ENCODE data around the gene ANKRD44.
"Not testable (repeated sequence)": the region's sequence is repeated elsewhere in the genome, so short reads cannot be mapped to it uniquely, and the experiment has no call there.

Gene ANKRD44

GRCh38 chr2:197077336-197077735 lies 233.2 kb downstream of the ANKRD44 start:
- no peak for DNase-seq (ENCODE audit: low read depth, low spot score)

- no peak for DNase-seq (ENCODE audit: low read depth, low spot score)
These were observed 233.9 kb downstream of the ANKRD44 start for GRCh38 chr2:197076652-197077051.

- no peak for DNase-seq (ENCODE audit: low read depth, low spot score)
These were observed 234.7 kb downstream of the ANKRD44 start for GRCh38 chr2:197075754-197076337.

GRCh38 chr2:197075281-197075680 lies 235.3 kb downstream of the ANKRD44 start:
- DNase-seq (ENCODE audit: low read depth, low spot score): no peak

GRCh38 chr2:197073701-197074433 lies 236.7 kb downstream of the ANKRD44 start:
- DNase-seq (ENCODE audit: low read depth, low spot score): no peak

- no peak for DNase-seq (ENCODE audit: low read depth, low spot score)
These were observed 237.3 kb downstream of the ANKRD44 start for GRCh38 chr2:197073270-197073669.

GRCh38 chr2:197072533-197072932 lies 238.0 kb downstream of the ANKRD44 start:
- DNase-seq (ENCODE audit: low read depth, low spot score): no peak

- DNase-seq (ENCODE audit: low read depth, low spot score): no peak
These were observed 238.7 kb downstream of the ANKRD44 start for GRCh38 chr2:197071790-197072436.

- DNase-seq (ENCODE audit: low read depth, low spot score): no peak
These were observed 239.4 kb downstream of the ANKRD44 start for GRCh38 chr2:197071213-197071612.

GRCh38 chr2:197069958-197070357 lies 240.6 kb downstream of the ANKRD44 start:
- no peak for DNase-seq (ENCODE audit: low read depth, low spot score)

GRCh38 chr2:197062574-197062973 lies 248.0 kb downstream of the ANKRD44 start:
- DNase-seq (ENCODE audit: low read depth, low spot score): not testable (repeated sequence)

- DNase-seq (ENCODE audit: low read depth, low spot score): no peak
These were observed 251.1 kb downstream of the ANKRD44 start for GRCh38 chr2:197059477-197059876.

GRCh38 chr2:197058777-197059300 lies 251.7 kb downstream of the ANKRD44 start:
- no peak for DNase-seq (ENCODE audit: low read depth, low spot score)

GRCh38 chr2:197057959-197058358 lies 252.6 kb downstream of the ANKRD44 start:
- DNase-seq (ENCODE audit: low read depth, low spot score): no peak

- DNase-seq (ENCODE audit: low read depth, low spot score): no peak
These were observed 255.5 kb downstream of the ANKRD44 start for GRCh38 chr2:197055045-197055444.

GRCh38 chr2:197054437-197054836 lies 256.1 kb downstream of the ANKRD44 start:
- no peak for DNase-seq (ENCODE audit: low read depth, low spot score)

GRCh38 chr2:197052356-197052755 lies 258.2 kb downstream of the ANKRD44 start:
- DNase-seq (ENCODE audit: low read depth, low spot score): no peak

- no peak for DNase-seq (ENCODE audit: low read depth, low spot score)
These were observed 265.5 kb downstream of the ANKRD44 start for GRCh38 chr2:197045115-197045514.

- no peak for DNase-seq (ENCODE audit: low read depth, low spot score)
These were observed 267.8 kb downstream of the ANKRD44 start for GRCh38 chr2:197042739-197043196.

GRCh38 chr2:197037863-197038398 lies 272.6 kb downstream of the ANKRD44 start:
- DNase-seq (ENCODE audit: low read depth, low spot score): no peak

- DNase-seq (ENCODE audit: low read depth, low spot score): no peak
These were observed 275.6 kb downstream of the ANKRD44 start for GRCh38 chr2:197035002-197035401.

- no peak for DNase-seq (ENCODE audit: low read depth, low spot score)
These were observed 276.3 kb downstream of the ANKRD44 start for GRCh38 chr2:197034292-197034691.

All from activated CD4-positive, CD25-positive, alpha-beta regulatory T cell treated with anti-CD3 and anti-CD28 coated beads, Interleukin-2, amount 50 U/mL, for 16 hours (primary cell).